Measurements from ENCODE around the gene TMEM229B. TPM values are rescaled to one million over a fixed set of nuclear protein-coding genes. Genes with fewer than 3 reads are reported as not detected.

Gene TMEM229B
- 1 to 10 TPM; 1.3 to 2.2 (median 1.5) TPM for polyA plus RNA-seq

- 34 to 74% (median 45%) methylated on average over 13 of the region's 13 CpGs for WGBS, 3 donors
Measured at GRCh38 chr14:67487937-67488893, at the start of gene TMEM229B. TSS of gene TMEM229B (minus strand) at chr14:67488721. CDS start at chr14:67473923, 14,798 bp downstream.

DNA sequence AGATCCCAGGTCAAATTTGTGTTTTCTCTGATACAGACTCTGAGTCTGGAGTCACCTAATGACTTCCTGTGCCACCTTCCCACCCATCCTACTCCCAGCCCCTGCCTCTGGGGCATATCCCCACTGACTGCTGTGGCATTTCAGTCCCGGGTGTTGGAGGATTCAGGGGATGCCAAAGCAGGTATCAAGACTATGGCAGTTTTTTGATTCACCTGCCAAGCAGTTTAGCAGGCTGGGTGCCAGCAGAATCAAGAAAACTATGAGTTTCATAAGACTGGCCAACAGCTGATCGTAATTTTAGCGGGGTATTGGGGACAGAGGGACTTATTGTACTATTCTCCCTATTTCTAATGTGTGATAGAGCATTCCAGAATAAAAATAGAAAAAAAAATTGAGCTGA lies 49.2 kb upstream of the TMEM229B start:
- 36 to 64% (median 62%) methylated on average over 3 of the region's 3 CpGs for WGBS, 3 donors
- no peak overlapping the region for H3K27ac ChIP-seq (ENCODE audit: low read depth, low read length)

More at GRCh38 chr14:67487937-67488893, at the start of gene TMEM229B:
- no peak within 1 kb of the TSS for H3K27ac ChIP-seq (ENCODE audit: low read depth, low read length)

- 77 to 83% (median 78%) methylated on average over 4 of the region's 4 CpGs for WGBS, 3 donors
- no peak overlapping the region for H3K27ac ChIP-seq (ENCODE audit: low read depth, low read length)
Measured at GRCh38 chr14:67536087-67536486, 47.6 kb upstream of the TMEM229B start.

GRCh38 chr14:67533754-67534085 lies 45.2 kb upstream of the TMEM229B start:
- H3K27ac ChIP-seq (ENCODE audit: low read depth, low read length), result no peak overlapping the region
- 14 to 42% (median 36%) methylated on average over 6 of the region's 6 CpGs for WGBS, 3 donors

GRCh38 chr14:67532998-67533753 lies 44.7 kb upstream of the TMEM229B start, which contains the start of gene PLEKHH1:
TSS of gene PLEKHH1 (plus strand) at chr14:67533290. CDS start at chr14:67541868, 8,578 bp downstream.
- 1 to 2% (median 1%) methylated on average over 52 to 86 of the region's 86 CpGs for WGBS, 3 donors
- H3K27ac ChIP-seq (ENCODE audit: low read depth, low read length), result no peak within 1 kb of the TSS

DNA sequence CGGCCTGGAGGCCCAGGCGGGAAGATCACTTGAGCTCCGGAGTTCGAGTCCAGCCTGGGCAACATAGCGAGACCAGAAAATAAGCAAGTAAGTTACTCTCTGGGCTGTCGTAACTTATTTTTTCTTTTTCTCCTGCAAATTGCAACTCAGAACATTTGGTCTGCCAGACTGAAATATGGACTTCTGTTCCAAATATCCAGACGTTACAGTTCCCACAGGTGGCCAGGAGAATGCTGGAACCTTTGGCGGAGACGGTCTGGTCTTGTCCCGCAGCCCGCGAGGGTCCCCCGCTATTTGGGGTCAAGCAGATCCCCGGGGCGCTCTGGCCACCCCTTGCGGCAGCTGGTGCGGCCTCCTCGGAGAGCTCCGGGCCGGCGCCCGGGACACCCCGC lies 44.1 kb upstream of the TMEM229B start:
- WGBS, 3 donors, result 12 to 17% (median 15%) methylated on average over 23 of the region's 23 CpGs
- H3K27ac ChIP-seq (ENCODE audit: low read depth, low read length), result no peak overlapping the region

DNA sequence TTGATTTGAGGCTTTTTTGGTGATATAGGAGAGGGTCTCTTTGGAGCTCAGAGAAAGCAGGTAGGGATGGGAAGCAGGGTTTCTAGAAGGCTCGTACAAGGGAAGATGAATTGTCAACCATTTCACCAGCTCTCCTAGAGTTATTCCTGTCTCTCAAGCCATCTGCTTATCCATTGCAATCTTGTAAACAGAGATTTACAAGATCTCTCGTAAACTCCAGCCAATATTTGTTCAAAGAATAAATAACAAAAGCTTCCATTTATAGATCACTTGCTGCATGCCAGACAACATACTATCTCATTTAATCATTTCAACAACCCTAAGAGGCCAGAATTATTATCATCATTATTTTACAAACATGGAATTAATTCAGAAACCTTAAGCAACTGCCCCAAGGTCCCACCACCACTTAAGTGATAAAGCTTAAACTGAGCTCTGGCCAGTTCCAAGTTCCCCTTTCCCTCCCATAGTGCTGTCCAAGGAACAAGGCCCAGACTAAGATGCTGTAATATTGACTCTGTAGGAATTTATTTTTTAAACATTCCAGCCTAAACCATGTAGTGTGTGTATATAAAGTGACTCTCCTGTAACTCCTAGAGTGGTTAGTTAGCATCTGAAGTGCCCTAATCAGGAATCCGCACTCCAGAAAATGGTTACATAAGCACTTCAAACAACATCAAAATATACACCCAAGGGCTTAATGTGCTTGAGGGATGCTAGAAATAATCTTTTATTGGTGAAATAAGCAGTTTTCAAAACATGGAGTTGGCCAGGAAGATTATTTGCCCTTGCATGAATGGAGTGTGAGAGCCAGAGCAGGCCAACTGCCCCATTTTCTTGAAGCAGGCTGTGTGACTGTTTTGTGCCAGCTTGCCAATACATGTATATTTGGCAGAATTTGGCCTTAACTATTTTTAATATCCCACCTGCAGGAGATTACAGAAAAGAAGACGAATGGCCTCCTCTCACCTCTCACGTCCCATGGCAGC lies 41.7 kb upstream of the TMEM229B start:
- WGBS, 3 donors, result 82 to 87% (median 83%) methylated on average over 5 of the region's 5 CpGs
- H3K27ac ChIP-seq (ENCODE audit: low read depth, low read length), result no peak overlapping the region

- 96 to 100% (median 100%) methylated on average over 1 of the region's 1 CpG for WGBS, 3 donors
- no peak overlapping the region for H3K27ac ChIP-seq (ENCODE audit: low read depth, low read length)
Measured at GRCh38 chr14:67528276-67528675, 39.8 kb upstream of the TMEM229B start.

GRCh38 chr14:67527756-67528155 lies 39.2 kb upstream of the TMEM229B start:
- 86 to 91% (median 89%) methylated on average over 5 of the region's 5 CpGs for WGBS, 3 donors
- no peak overlapping the region for H3K27ac ChIP-seq (ENCODE audit: low read depth, low read length)

GRCh38 chr14:67526676-67527459 lies 38.3 kb upstream of the TMEM229B start:
- WGBS, 3 donors, result 79 to 82% (median 82%) methylated on average over 8 of the region's 8 CpGs
- no peak overlapping the region for H3K27ac ChIP-seq (ENCODE audit: low read depth, low read length)

GRCh38 chr14:67526181-67526580 lies 37.7 kb upstream of the TMEM229B start:
- 57 to 69% (median 58%) methylated on average over 6 of the region's 6 CpGs for WGBS, 3 donors
- no peak overlapping the region for H3K27ac ChIP-seq (ENCODE audit: low read depth, low read length)

DNA sequence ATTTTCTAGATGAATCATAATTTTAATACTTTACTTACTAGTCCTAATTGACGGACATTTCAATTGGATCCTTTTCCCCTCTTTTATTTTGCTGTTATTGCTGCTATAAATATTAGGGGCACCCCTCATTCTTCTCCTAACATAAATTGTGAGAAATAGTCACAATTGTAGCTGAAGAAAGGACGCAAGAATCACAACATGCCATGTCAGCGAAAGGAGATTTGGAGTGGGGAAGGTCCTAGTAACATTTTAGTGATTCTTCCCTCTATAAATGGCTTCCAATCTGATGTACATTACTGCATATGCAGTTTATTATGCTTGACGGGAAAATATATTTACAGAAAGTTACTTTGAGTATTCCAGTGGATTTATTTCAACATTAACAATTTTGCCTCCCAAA lies 36.9 kb upstream of the TMEM229B start:
- 86 to 91% (median 86%) methylated on average over 4 of the region's 4 CpGs for WGBS, 3 donors

GRCh38 chr14:67524634-67524963 lies 36.1 kb upstream of the TMEM229B start:
- 39 to 69% (median 40%) methylated on average over 3 of the region's 3 CpGs for WGBS, 3 donors
- H3K27ac ChIP-seq (ENCODE audit: low read depth, low read length), result no peak overlapping the region

More for the DNA sequence above, 36.9 kb upstream of the TMEM229B start:
- H3K27ac ChIP-seq (ENCODE audit: low read depth, low read length), result no peak overlapping the region

DNA sequence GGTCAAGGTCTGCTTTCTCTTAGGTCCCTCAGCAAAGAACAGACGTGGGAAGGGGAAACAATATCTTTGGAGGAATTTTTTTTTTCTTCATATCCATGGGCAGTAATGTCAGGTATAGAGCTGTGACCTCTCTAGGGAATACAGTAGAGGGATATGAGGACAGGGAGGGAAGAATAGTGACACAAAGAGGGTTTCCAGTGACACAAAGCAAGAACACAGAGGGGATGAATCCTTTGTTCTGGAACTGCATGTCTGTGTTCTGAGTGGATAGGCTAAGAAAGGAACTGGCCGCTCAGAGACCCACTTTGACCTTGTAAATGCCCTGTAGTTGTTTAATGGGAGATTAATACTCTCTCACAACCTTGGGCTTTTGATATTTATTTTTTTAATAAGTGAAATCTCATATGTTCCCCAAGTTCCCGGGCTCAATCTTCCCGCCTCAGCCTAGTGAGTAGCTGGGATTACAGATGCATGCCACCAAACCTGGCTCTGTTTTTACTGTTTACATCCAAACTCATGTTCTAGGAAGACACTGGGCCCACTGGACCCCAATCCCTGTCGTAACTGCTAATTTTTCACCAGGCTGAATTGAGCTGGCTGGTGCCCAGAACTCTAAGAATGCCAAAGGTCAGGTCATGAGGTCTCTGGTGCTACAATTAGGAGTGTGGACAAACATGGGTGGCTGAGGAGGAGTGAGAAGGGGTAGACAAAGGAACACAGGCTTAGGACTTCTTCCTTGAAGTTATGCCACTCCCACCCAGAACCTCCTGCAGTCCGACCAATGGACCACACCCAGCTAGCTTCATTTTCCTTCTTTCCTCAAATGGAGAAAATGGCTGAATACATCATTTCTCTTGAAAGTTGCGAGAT lies 35.5 kb upstream of the TMEM229B start:
- H3K27ac ChIP-seq (ENCODE audit: low read depth, low read length), result no peak overlapping the region
- WGBS, 3 donors, result 56 to 77% (median 60%) methylated on average over 7 of the region's 7 CpGs

DNA sequence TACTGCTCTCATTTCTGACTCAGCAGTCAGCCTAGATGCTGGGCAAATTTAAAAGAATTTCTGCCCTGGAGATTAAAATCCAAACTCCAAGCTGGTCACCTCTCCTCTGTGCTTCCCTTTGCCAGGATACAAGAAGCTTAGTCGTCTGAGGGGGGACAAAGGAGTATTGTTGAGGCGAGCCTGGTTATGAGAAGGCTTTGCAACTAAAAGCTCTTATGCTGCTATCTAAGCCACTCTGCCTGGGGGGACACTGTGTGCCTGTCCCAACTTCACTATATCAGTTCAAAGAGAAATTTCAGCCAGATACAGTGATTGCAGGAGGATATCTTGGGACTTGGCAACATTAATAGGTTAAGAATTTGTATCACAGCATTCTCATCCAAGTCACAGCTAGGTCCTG lies 33.7 kb upstream of the TMEM229B start:
- H3K27ac ChIP-seq (ENCODE audit: low read depth, low read length), result no peak overlapping the region
- WGBS, 3 donors, result 58 to 70% (median 64%) methylated on average over 2 of the region's 2 CpGs

DNA sequence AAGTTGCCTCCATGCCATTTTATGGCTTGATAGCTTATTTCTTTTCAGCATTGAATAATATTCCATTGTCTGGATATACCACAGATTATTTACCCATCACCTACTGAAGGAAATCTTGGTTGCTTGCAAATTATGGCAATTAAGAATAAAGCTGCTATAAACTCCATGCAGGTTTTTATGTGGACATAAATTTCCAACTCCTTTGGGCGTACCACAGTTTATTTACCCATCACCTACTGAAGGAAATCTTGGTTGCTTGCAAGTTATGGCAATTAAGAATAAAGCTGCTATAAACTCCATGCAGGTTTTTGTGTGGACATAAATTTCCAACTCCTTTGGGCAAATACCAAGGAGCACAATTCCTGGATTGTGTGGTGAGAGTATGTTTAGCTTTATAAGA lies 32.0 kb upstream of the TMEM229B start:
- 91 to 96% (median 96%) methylated on average over 1 of the region's 1 CpG for WGBS, 3 donors

DNA sequence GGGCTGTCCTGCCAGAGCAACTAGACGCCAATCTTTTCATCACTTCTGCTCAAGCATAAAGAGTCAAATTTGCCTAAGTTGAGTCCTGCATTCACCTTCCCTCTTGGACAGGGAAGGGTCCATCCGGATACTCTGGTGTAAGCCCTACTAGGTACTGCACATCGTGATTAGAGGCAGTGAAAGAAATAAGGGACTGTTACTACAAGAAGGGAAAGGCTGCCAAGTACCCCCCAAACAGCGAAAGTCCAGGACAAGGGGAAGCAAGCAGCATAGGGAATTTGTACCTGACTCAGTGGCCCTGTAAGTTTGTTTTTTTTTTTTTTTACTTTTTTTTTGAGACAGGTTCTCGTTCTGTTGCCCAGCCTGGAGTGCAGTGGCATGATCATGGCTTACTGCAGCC lies 30.9 kb upstream of the TMEM229B start:
- H3K27ac ChIP-seq (ENCODE audit: low read depth, low read length), result no peak overlapping the region
- WGBS, 3 donors, result 75 to 89% (median 83%) methylated on average over 5 of the region's 5 CpGs

More for the DNA sequence above, 32.0 kb upstream of the TMEM229B start:
- no peak overlapping the region for H3K27ac ChIP-seq (ENCODE audit: low read depth, low read length)

All from adipose tissue (tissue), 3 donors.